ENCODE measurements around the gene NMRK1.

Gene NMRK1

GRCh38 chr9:75101004-75101588, 13.1 kb upstream of the NMRK1 start:
- DNase-seq (ENCODE audit: low spot score): no peak

DNA sequence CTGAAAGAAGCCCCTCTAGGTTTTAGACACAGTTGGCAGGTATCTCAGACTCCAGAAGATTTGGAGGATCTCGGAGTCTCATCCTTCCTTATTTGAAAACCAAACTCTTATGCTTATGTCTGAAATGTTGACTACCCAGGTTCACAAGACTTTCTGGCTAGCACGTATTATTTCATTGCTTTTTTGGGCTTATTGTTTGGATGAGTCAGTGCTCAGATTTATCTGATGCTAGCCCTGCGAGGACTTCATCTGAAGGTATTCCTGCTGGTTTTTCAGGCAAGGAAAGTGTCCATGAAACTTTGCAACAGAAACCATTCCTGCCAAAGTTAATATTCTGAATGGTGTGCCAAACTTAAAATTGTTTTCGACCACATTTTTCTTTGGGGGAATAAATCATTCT, 8.8 kb upstream of the NMRK1 start:
- DNase-seq (ENCODE audit: low spot score): no peak

DNA sequence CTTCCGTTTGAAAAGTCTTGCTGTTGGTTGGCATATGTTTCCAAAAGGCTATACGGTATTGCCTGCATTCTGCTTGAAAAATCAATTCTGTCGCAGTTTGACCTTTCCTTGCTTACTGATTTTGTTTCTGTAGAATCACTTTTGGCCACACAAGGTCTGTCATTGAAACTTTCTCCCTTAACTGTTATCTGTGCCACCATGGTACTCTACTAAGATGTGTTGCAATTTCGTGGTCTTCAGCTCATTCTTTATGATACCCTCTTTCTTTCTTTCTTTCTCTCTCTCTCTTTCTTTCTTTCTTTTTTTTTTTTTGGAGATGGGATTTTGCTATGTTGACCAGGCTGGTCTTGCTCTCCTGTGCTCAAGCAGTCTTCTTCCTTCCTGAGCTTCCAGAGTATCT, 4.8 kb upstream of the NMRK1 start:
- no peak for DNase-seq (ENCODE audit: low spot score)

- no peak for DNase-seq (ENCODE audit: low spot score)
Observed at GRCh38 chr9:75090579-75090978, 2.6 kb upstream of the NMRK1 start.

DNA sequence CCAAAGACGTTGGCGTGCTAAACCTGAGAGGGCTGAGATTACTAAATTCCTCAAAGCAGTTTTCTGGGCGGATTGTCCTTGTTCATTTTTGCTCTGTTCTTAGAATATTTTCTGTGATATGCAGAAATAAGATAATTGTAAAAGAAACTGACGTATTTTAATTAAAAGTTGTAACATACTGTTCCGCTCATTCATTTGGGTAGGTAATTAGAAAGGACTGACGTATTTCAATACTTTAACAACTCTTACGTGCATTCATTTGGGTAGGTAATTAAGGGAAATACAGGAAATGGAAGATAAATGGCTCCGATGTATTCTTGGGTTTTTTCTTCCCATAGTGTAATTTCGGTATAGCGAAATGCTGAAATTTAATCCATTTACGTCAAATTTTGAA, 1.4 kb upstream of the NMRK1 start:
- no peak for DNase-seq (ENCODE audit: low spot score)

DNA sequence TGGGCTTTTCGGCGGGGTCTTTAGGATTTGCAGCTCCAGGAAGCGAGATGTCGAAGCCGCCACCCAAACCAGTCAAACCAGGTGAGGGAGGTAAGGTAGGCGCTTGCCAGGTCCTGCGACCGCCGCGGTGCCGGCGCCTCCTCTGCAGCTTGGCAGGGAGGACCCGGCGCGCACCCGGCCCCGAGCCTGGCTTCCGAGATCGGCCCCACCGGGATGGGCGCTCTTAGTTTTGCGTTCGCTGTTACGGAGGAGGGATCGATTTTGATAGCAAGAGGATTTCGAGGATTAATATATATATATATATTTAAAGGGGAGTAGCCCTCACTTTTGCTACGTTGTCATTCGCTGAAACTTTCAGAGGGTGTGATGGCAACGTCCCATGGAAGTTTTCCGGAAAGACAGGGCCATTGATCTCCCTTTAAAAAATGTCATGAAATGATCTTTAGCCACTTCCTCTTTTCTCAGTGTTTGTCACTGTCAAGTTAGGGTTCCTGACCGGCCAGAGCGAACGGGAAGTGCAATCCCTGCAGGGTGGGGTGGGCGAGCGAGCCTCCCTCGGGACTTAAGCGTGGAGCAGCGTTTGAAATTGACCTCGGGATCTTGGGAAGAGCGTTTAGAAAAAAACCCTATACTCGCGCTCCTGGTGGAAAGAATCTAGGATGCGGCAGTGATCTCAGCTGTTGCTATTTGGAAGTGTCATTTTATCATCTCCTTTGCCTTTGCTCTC, 854 bp upstream of the NMRK1 start:
- DNase-seq (ENCODE audit: low spot score): peak; percentile 53

GRCh38 chr9:75087289-75087823, 599 bp downstream of the NMRK1 start:
- peak; percentile 49 for DNase-seq (ENCODE audit: low spot score)

GRCh38 chr9:75086541-75087288, 1.2 kb downstream of the NMRK1 start:
- DNase-seq (ENCODE audit: low spot score): no peak

DNA sequence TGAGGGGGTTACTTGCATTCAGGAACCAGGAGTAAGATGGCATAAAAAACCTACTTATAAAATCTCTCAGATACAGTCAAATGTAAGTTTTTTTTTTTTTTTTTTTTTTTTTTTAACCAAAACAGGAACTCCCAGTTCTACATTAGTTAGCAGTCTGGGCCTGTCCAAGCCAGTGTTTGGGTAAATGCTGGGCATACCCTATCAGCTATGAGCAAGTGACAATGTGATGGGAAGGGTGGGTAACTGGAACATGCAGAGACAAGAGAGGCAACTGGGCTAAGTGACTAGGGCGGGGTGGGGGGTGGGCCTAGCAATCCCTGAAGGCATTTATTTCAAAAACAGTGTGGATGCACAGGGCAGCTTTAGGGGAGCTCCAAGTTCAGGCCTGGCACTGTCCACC, 2.3 kb downstream of the NMRK1 start:
- DNase-seq (ENCODE audit: low spot score): no peak

GRCh38 chr9:75084081-75084672, 3.8 kb downstream of the NMRK1 start:
- no peak for DNase-seq (ENCODE audit: low spot score)

DNA sequence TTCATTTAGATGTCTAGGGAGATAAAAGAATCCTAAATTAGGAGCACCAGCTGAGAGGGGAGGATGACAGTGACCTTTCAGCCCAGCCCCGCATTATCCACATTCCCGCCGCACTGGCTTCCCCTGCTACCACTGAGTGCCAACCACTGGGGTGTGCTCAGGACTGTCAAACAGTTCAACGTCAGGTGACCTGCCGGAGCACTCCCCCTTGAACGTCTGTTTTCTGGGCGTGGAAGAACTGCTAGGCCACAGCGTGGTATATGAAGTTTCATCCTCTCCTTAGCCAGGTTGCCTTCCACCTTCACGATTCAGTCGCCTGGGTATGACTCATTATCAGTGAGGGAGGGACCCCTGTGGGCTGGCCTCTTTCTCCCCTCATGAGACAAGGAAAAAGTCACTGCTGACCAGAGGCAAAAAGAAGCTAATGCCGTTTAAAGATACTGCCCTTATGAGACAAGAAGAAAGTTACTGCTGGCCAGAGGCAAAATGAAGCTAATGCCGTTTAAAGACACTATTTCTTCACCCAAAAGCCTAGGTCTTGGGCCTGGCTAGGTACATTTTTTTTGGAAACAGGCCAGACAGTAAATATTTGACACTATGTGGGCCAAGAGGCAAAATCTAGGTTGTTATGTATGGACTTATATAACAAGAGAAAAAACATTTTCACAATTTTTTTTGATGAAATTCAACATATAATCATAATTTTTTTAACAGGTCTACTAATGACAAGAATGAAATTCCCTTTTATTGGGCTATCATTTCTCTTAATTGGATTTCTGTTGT, 4.6 kb downstream of the NMRK1 start:
- peak; percentile 47 for DNase-seq (ENCODE audit: low spot score)

DNA sequence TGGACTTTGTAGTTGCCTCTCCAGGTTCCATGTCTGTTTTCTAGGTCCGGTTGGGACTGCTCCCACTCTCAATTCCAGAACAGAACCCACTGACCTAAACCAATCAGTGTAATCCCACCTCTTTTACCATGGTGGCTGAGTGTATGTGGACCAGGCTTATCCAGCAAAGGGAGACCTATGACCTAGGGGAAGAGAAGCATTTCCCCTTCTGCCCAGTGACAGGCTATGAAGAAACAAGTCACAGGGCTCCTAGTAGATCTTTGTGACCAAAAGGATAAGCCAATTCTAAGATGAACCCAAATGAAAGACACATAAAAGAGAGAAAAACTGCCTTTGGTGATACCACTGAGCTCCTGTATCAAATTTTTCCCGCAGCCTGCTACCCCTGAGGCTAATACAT, 6.3 kb downstream of the NMRK1 start:
- no peak for DNase-seq (ENCODE audit: low spot score)

DNA sequence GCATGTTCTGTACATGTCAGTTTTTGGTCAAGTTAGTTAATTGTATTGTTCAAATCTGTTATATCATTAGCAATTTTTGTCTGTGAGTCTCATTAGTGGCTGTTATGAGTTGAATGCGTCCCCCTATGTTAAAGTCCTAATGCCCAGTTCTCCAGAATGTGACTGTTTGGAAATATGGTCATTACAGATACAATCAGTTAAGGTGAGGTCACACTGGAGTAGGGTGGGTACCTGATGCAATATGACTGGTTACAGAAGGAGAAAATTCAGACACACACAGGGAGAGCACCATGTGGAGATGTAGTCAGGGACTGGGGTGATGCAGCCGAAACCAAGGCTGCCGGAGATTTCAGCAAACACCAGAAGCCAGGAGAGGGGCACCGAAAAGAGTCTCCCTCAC, 15.1 kb downstream of the NMRK1 start:
- no peak for DNase-seq (ENCODE audit: low spot score)

GRCh38 chr9:75071530-75072122, 16.3 kb downstream of the NMRK1 start:
- DNase-seq (ENCODE audit: low spot score): peak; percentile 63

GRCh38 chr9:75069171-75069570, 18.8 kb downstream of the NMRK1 start:
- no peak for DNase-seq (ENCODE audit: low spot score)

GRCh38 chr9:75067894-75068293, 20.1 kb downstream of the NMRK1 start:
- no peak for DNase-seq (ENCODE audit: low spot score)

DNA sequence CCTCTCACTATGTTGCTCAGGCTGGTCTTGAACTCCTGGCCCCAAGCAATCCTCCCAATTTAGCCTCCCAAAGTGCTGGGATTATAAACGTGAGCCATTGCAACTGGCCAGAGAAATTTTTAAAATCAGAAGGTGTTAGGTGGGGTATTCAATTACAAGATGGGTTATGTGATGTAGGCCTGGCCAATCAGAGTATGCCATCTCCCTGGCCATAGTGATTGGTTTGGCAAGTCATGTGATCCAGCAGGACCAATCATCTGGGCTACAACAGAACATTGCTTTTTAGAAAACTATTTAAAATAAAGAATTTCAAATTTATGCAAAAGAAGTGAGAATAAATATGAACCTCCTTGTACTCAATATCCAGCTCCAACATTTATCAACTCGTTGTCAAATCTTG, 22.4 kb downstream of the NMRK1 start:
- DNase-seq (ENCODE audit: low spot score): no peak

- no peak for DNase-seq (ENCODE audit: low spot score)
Observed at GRCh38 chr9:75064307-75065025, 23.5 kb downstream of the NMRK1 start.

GRCh38 chr9:75063556-75064305, 24.2 kb downstream of the NMRK1 start:
- no peak for DNase-seq (ENCODE audit: low spot score)

DNA sequence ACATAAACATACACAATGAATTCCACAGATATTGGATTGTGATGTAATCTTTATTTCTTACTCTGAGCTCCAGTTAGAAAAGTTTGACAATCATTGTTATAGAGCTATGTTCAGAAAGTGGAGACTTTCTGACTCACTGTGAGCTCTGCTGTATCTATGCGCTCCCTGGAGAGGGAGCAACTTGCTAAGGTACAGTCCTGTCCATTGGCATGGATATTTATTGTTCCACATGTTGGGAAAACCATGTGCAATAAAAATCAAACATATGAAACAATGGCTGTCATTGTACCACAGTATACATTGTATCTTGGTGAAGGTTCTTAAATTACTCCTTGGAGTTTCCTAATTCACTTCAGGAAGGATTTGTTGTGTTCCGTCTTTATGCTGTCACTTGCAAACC, 26.8 kb downstream of the NMRK1 start:
- DNase-seq (ENCODE audit: low spot score): no peak
